OCI-LY1 (cell line): Measurements from ENCODE around the gene ADAT3.

Experiments
- CTCF ChIP-seq: fragments of 200-600 bp; sonication (generic), shearing (Covaris generic); IDR thresholded peaks from 2 replicates; pipeline ENCODE4 v1.5.1; 2017; ENCODE audit warnings: mild to moderate bottlenecking, antibody characterized with exemption, low read length, moderate library complexity, mixed read lengths
- EZH2 ChIP-seq: fragments of 200-600 bp; sonication (generic), shearing (Covaris generic); IDR thresholded peaks from 2 replicates; pipeline ENCODE4 v1.8.0; 2017; ENCODE audit warnings: borderline replicate concordance, mixed run types, mild to moderate bottlenecking, antibody characterized with exemption, low read length, moderate library complexity, mixed read lengths

- TF ChIP-seq CTCF (no peak), EZH2 (no peak)
These were observed 15.4 kb downstream of the ADAT3 start for GRCh38 chr19:1920644-1921043.
